GM13977 (cell line): ENCODE data around the gene DBR1.

Experiments
- DNase-seq: peaks from one replicate; pipeline ENCODE4 v3.0.0; 2012; ENCODE audit warnings: low spot score
- CTCF ChIP-seq: IDR thresholded peaks from 2 replicates; pipeline ENCODE4 v1.5.1; 2012; ENCODE audit warnings: mild to moderate bottlenecking, control low read depth; ENCODE audit not compliant: insufficient read depth; ENCODE audit errors: extremely low read depth, missing control alignments
- in situ Hi-C: fragments of 300-500 bp; cut with MboI; formaldehyde crosslinking; loops from one replicate; pipeline ENCODE4 v1.12.0; 2022; ENCODE audit warnings: low sequenced_read_pairs, low pct_unique_long_range_greater_than_20kb, mixed read lengths, inconsistent platforms; ENCODE audit not compliant: unreplicated experiment

Gene DBR1

GRCh38 chr3:138137861-138138260 lies 36.9 kb downstream of the DBR1 start:
- DNase-seq = no peak
- in situ Hi-C loops = no loop called here
- TF ChIP-seq CTCF = no peak

GRCh38 chr3:138136201-138136600 lies 38.5 kb downstream of the DBR1 start:
- no peak for DNase-seq
- TF ChIP-seq CTCF = no peak
- in situ Hi-C loops = no loop called here

GRCh38 chr3:138135833-138136194 lies 38.9 kb downstream of the DBR1 start:
- in situ Hi-C loops = no loop called here
- no peak for DNase-seq
- TF ChIP-seq CTCF = no peak

- no peak for TF ChIP-seq CTCF
- no peak for DNase-seq
- in situ Hi-C loops = no loop called here
Observed at GRCh38 chr3:138135146-138135832, 39.4 kb downstream of the DBR1 start.

GRCh38 chr3:138132239-138132638 lies 42.5 kb downstream of the DBR1 start, which contains the start of gene A4GNT:
Gene A4GNT, minus strand, starts transcription at chr3:138132390. Its CDS starts 1,134 bp downstream, at chr3:138131256.
- DNase-seq = no peak
- TF ChIP-seq CTCF = no peak
- in situ Hi-C loops = no loop called here

GRCh38 chr3:138127636-138128365 lies 46.9 kb downstream of the DBR1 start:
- DNase-seq = no peak
- no peak for TF ChIP-seq CTCF
- in situ Hi-C loops = no loop called here
